HS-27A (cell line): ENCODE data around the gene LEF1.
"Not testable (repeated sequence)": the region's sequence is repeated elsewhere in the genome, so short reads cannot be mapped to it uniquely, and the experiment has no call there.

Experiments
- DNase-seq: peaks from one replicate; pipeline ENCODE4 v3.0.0-alpha.2; 2012; ENCODE audit warnings: low read depth, missing footprints

The LEF1 gene

DNA sequence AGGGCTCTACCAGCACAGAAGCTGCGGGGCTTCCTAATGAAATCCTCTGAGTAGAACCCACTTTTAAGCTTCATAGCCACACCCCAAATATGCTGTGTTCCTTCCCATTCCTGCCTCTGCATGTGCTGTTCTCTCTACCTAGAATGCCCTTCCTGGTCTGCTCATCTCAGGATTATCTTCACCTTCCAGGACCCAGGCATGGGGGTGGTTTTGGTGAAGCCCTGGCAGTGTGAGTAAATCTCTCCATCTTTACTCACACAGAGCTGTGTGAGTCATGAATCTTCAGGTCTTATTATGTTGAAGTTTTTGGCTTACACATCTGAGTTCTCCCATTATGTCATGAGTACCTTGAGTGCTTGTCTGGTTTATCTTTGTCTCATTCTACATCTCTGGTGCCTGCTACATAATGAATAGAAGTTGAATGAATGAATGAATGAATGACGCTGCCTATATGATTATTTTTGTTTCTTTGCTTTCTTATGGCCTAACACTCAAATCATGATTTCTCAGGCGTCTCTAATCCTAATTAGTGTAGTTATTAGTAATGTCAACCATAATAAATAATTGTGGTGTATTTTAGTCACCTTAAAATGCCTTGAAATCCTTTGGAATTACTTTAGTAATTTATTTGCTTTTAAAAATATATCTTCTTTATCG lies 137.2 kb downstream of the LEF1 start:
- no peak for DNase-seq

DNA sequence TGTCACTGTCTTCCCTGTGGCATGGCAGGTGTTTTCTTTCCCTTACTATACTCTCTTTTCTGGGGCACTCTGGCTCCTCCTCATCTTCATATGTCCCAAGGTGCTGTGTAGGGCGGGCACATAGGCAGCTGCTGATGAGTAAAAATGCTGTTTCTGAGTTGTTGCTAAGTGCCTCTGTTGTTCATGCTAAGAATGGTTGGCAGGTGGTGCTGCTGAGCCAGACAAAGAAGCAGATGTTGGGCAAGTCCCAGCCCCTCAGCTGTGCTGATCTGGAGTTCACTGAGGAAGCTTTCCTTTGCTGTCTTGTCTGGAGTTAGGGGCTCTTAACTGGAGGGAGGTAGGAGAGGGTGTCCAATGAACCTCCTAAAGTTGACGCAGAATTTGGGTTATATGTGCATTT lies 138.4 kb downstream of the LEF1 start:
- no peak for DNase-seq

DNA sequence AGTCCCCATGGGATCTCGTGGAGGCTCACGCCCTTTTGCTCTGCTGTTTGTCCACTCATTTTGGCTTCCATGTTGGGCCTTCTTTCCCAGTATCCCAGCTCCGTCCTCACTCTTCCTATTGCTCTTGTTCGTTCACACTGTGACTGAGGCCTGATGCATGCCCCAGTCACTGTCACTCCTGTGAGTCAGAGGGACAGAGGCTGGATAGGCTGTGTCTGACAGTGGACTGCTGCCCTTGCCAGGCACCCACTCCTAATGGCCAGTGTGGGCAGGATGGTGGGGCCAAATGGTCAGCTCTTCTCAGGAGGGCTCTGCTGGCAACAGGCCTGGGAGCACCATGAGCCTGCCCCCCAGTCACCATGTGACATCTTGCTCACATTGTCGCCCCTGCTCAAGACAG lies 139.0 kb downstream of the LEF1 start:
- DNase-seq: no peak

DNA sequence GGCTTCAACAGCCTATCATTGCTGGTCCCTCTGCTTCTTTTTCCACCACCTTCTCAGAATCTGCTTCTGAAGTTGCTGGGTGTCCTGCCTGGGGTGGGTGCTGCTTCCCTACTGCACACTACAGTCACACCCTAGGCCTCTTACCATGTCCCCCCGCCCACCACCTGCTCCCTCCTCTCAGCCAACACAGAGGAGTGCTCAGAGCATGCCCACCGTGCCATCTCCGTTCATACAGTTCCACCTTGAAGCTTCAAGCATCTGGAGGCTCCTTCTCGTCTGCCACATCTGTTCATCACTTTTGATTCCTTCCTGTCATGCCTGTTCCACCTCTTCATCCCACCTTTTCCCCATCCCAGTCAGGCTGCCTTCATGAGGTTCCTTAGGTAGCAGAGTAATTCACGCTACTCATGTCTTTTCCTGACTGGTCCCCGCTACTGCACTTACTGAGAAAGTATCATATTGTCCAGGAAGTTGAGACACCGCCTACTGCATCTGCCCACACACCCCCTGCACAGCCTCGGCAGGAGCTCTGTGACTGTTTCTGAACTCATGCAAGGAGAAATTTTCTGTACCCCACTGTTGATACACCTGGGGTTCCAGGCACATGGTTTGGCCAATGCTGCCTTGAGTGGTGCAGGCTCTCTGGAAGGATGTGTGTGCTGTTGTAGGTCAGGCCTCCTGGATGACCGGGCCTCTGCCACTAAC lies 139.6 kb downstream of the LEF1 start:
- DNase-seq: no peak

DNA sequence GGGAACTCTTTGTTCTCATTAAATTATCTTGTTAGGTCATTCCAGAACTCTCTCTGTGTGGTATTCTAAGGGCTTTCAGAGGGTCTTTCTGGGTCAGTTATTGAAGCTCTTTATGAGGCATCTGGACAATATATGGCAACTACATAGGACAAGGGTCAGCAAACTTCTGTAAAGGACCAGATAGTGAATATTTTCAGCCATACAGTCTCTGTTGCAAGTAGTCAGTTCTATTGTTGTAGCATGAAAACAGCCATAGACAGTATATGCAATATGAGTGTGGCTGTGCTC lies 143.9 kb downstream of the LEF1 start:
- no peak for DNase-seq

DNA sequence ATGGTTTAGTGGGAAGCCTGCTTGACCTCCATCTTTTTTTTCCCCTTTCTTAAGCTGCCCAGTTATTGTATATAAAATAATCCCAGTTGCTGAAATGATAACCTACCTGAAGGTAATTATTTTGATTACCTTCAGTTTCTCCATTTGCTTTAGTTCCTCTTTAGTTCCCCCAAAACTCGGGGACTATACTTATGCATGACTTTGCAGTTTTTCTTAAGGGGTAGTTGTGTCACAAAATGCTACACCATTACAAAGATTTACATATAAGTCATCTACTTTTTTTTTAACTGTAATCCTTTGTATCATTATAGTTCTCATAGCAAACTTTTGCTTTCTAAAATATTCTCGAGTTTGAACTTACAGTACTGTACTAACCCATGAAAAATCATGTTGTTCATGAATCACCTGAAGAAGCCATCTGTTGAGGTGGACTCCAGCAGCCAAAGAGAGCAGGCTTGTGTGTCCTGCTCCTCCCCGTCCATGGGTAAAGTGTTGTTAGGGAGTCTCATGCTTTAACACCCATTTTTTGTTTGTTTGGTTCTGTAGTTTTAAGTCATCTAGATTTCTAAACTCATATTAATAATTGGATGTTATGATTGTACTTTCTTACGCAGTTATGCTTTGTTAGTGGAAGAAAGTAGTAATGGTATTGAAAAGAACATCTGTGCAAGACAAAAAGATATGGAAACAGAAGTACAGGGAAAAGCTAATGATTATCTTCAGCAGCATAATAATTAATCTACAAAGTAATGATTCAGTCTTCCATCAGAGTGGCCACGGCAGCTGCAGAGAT lies 144.5 kb downstream of the LEF1 start:
- no peak for DNase-seq

DNA sequence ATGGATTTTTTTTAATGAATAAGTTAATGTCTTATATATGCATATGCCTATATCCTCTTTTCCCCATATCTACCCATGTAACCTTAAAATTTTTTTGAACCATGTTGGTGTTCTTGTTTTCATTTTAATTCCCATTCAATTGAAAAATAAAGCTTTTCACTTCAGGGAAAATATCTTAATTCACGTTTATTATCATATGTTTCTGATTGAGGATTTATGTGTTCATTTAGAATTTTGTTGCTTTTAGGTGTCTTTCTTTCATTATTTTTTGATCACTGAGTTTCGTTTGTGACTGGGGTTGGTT lies 149.9 kb downstream of the LEF1 start:
- no peak for DNase-seq

DNA sequence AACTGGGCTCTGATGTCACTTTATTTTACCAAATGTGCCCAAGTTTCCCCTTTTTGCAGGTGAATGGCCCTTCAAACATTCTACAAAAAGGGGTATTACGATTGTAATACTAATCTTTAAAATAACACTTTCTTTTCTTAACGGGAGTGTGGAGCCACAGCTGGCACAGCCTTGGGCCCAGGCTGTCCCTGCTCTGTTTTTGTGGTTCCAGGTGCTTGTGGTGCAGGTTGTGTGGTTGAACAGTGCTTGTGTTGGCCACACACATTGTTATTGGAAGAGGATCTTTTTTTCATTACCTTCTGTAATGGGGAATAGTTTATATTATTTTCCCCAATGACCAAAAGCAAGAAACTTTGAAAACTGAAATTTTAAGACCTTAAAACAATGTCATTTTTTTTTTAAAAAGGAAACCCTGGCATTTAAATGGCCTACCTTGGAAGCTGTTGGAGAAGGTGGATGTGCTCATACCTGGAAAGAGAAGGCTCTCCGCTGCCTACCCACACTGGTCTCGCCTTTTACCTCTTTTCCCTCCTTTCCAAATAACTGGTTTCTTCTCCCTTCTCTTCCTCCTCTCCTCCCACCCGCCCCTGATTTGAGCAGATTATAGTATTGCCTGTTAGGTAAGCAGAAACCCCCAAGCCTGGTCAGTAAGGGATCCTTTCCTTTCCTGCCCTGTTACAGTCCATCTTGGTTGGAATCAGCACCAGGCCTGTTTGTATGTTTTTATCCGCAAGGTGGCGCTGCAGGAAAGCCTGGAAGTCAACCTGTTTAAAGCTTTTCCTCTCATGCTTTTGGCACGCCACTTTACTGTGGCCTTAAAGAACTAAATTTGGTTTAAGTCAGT lies 150.5 kb downstream of the LEF1 start:
- peak; percentile 50 for DNase-seq

DNA sequence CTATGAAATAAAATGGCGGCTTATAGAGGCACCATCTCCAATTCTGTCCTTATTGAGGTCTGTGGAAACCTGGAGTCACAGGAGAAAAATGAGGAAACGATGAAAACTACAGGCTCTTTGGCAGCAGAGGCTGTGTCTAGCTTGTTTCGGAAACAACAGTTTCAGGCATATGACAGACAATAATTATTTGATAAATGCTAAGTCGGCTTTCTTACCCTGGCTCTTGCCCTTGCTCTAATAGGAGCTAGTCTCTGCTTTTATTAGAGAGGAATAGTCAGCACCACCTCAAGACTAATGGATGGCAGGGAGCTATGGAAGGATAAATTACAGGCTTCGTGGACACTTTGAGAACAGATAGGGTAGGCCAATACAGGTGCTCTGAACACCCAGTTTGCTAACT lies 154.8 kb downstream of the LEF1 start:
- DNase-seq: no peak

DNA sequence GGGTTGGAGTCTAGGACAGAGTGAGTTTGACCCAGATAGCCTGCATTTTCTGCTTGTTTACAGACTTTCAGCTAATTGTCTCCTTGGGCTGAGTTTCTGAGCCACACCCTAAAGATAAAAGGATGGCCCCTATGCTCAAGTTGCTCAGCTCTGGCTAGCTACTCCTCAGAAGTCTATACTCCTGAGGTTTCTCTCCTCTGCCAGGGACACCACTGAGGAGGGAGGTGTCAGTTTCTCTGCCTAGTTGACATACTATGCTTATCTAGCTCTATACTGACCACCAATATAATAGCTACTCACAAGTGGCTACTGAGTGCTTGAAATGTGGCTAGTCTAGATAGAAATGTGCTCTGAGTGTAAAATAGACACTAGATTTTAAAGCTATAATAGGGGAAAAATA lies 155.4 kb downstream of the LEF1 start:
- no peak for DNase-seq

DNA sequence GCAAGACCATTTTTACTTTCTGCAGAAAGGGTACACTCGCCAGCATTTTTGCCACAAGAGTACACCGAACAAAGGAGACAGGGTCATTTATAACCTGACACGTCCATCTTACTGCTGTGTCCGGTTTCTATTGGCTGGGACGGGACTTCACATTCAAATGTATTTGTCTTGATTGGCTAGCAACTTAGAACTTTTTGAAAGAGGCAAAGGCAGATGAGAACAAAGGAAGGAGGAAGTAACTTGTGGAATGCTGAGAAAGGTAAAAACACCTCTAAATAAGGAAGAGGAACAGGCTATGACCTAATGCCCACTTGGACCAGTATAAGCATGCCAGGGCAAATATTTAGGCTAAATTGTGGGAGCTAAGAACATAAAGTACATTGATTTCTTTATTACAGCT lies 156.3 kb downstream of the LEF1 start:
- DNase-seq: not testable (repeated sequence)

DNA sequence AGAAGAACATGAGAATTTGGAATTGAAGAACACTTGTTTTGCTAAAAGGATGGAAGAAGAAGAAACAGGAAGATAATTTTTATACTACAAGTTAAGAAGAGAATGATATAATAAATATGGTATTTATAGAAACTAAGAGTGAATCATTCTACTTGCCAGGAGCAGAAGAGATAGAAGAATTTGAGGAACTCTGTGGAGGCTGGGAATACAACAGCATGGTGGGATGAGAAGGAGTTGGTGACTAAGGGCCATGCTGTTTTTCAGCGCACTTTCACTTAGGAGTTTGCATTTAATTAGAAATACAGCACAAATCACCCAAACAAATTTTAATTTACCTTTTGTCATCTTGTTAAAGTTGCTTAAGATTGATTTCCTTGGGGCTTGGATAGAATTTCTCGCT lies 158.6 kb downstream of the LEF1 start:
- DNase-seq: no peak

DNA sequence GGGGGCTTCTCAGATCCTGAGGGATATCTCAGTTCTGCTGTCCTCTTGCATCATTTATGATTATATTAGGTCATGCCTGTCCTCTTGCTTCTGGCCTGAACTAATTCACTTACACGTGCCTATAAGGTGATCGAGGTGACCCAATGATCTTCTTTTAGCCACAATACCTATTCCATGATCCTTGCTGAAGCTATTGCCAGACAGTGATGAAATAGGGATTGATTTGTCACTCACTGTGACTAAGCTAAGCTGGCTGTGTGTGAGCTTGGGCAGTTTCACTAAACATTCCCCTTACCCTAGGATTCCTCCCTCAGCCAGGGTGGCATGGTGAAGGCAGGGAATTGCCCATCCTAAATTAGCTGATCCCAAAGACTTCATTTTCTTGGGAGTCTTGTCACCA lies 160.0 kb downstream of the LEF1 start:
- DNase-seq: no peak

DNA sequence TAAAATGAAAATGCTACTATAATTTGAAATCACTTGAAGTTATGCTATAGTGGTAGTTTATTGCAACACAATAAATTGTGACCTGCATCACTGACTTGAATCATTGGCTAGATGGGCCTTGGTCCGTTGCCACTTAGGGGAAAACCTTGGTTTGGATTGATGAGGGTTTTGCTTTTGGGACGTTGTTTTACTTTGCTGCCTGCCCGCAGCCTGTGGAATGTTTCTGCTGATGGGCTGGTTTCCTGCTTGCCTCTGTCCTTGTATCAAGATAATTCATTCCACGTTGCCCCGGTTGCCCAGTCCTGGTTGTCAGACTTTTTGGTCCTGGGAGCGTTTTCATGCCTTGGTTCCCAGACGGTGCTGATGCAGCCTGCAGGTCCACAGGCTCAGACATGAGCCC lies 160.7 kb downstream of the LEF1 start:
- DNase-seq: no peak

DNA sequence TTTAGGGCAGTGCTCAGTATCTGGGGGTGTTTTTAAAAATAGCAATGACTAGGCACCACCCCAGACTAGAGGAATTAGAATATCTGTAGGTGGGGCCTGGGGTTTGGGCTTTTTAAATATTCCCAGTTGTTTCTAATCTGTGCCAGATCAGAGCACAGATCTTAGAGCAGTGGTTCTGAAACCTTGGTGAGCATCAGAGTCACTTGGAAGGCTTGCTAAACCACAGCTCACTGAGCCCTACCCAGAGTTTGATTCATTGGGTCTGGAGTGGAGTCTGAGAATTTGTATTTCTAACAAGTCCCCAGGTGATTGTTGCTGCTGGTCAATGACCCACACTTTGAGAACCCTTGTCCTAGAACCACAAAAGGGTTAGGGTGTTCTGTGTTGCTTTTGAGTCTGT lies 162.4 kb downstream of the LEF1 start:
- no peak for DNase-seq

DNA sequence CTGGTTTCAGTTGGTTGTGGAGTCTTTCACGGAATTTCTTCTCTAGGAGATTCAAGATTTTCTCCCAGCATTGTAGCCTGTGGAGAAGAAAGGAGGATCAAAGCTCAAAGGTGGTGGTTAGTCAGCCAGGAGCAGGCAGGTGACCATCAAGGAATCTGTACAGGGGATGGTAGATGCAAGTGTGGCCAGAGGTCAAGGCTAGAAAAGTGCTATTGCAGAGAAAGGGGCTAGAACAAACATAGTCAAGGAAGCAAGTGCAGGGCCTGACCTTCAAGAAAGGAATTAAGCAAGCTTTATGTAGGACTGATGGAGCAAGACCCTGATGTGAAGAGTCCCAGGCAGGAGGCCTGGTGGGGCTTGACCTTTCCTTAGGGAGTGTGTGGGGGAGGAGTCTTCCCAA lies 162.9 kb downstream of the LEF1 start:
- no peak for DNase-seq

DNA sequence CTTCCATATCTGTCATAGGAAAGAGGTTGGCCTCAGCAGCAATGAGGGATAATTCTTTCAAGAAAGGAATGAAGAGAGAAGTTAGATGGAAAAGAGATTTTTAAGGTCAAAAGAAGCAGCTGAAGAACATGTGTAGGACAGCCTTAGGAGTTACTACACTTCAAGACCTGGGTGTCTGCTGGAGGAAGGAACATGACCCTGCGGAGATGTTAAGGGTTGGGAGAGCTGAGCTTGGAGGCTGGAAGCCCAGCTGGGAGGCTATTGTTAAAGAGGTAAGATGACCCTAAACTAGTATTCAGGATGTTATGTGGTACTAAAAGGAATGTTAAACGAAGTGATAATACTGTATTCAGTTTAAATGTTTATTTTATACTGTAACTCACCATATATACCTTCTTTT lies 164.1 kb downstream of the LEF1 start:
- DNase-seq: no peak

DNA sequence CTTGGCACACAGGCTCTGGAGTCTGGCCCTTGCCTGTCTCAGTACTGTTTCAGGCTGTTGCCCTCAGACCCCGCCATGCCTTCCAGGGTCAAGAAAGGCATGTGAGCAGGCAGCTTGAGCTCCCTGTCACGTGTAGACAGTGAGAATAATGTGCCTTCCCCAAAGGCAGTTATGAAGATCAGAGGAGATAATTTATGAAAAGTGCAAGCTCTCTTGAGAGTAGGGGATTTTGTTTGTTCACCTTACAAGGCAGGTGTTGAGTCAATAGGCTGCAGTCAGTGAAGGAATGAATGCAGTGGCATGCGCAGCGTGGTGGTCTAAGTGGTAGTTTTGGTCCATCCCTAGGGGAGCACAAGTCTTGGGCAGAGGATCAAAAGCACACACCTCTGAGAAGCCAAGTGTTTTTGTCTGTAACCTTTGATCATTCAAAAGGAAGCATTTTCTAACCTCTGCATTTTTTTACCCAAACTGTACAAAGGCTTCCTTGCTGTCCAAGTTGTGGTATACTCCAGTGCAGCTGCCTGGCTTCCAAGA lies 164.7 kb downstream of the LEF1 start:
- no peak for DNase-seq

DNA sequence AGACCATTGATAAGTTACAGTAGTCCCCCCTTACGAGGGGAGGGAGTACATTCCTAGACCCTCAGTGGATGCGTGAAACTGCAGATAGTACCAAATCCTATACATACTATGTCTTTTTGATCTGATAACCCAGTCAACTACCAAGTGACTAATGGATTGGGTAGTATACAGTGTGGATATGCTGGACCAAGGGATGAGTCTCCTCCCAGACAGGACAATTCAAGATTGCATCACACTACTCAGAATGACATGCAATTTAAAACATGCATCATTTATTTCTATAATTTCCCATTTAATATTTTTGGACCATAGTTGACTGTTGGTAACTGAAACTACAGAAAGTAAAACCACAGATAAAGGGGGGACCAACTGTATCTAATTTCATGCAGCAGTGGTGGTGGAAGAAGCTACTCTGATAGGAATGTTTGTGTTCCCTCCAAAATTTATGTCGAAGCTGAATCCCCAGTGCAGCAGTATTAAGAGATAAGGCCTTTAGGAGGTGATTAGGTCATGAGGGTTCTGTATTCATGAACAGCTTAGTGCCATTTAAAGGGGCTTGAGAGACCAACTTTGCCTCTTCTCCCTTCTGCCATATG lies 167.1 kb downstream of the LEF1 start:
- DNase-seq: no peak

DNA sequence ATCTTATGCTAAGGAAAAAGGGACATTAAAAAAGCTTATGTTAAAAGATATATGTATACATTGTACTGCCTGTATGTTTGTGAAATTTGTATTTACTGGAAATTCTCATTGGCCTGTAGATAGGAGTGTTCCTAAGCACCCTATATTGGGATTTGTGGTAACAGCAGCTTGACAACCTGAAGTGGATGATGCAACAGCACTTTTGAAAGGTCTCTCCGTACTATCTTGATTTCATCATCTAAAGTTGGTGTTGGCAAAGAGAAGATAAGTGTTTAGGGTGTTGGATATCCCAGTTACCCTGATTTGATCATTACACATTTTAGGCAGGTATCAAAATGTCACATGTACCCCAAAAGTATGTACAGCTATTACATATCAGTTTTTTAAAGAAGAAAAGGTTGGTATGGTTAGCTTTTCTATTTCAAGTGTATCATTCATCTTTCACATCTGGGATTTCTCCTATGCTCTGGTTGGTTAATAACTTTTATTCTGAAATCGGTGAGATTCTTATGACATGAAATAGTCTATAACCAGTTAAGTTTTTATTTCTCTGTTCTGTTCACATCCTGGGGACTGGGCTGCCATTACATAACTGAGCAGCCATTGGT lies 168.7 kb downstream of the LEF1 start:
- no peak for DNase-seq

DNA sequence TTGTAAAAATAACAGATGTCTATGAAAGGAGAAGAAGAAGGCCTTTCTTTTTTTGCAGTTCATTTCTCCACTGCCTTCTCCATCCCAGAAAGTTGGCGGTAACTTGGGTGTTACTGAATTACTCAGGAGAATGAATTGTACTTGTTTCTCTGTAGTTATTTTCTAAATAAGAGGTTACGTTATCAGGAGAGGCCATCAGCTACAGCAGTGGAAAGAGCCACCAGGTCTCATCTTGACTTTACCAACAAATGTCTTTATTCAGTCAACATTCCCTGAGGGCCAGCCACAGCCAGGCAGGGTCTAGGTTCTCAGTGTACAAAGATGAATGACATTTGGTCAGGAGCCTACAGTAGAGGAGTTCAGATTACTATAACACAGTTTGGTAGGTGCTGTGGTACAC lies 170.9 kb downstream of the LEF1 start:
- no peak for DNase-seq
